Measurements from ENCODE around the gene TBP.

Gene TBP

GRCh38 chr6:170584954-170585498 is 30.9 kb downstream of the TBP start:
- Histone ChIP-seq H3K4me1 (ENCODE audit: low read depth, poor library complexity, severe bottlenecking) (peaks cover 13% of the 10 kb centered on the region), H3K27me3 (ENCODE audit: insufficient read depth, low read depth) (no peaks in the 10 kb centered on the region), H4K20me1 (ENCODE audit: insufficient read depth) (no peaks in the 10 kb centered on the region), H3K27ac (peak overlapping the region; percentile 76; the same call in 1 of the 2 replicates), H3K9ac (peak overlapping the region; percentile 84; the same call in 1 of the 2 replicates), H3K36me3 (ENCODE audit: insufficient read depth) (no peaks in the 10 kb centered on the region; the same call in 1 of the 2 replicates), H3K4me3 (IDR thresholded peaks at IDR 0.05; ENCODE audit: insufficient read depth, low read depth, low read length) (no peak overlapping the region), H2AFZ (ENCODE audit: low read depth) (peak overlapping the region; percentile 90), H3K79me2 (ENCODE audit: insufficient read depth, low read depth) (peaks cover 15% of the 10 kb centered on the region; the same call in 1 of the 2 replicates), H3K4me2 (peak overlapping the region; percentile 55)
- TF ChIP-seq CTCF (conservative IDR thresholded peaks at IDR 0.05; ENCODE audit: low read depth, low read length): no peak

- Histone ChIP-seq H3K4me2 (no peak overlapping the region), H3K4me3 (IDR thresholded peaks at IDR 0.05; ENCODE audit: insufficient read depth, low read depth, low read length) (no peak overlapping the region), H3K36me3 (ENCODE audit: insufficient read depth) (no peaks in the 10 kb centered on the region), H3K79me2 (ENCODE audit: insufficient read depth, low read depth) (no peaks in the 10 kb centered on the region), H3K4me1 (ENCODE audit: low read depth, poor library complexity, severe bottlenecking) (peaks cover under 1% of the 10 kb centered on the region), H2AFZ (ENCODE audit: low read depth) (no peak overlapping the region), H3K27me3 (ENCODE audit: insufficient read depth, low read depth) (no peaks in the 10 kb centered on the region), H3K9ac (no peak overlapping the region), H4K20me1 (ENCODE audit: insufficient read depth) (no peaks in the 10 kb centered on the region), H3K27ac (no peak overlapping the region)
- TF ChIP-seq CTCF (conservative IDR thresholded peaks at IDR 0.05; ENCODE audit: low read depth, low read length): no peak
These were observed 36.6 kb downstream of the TBP start for GRCh38 chr6:170590725-170591124.

- no peaks in the 10 kb centered on the region for H3K79me2 ChIP-seq (ENCODE audit: insufficient read depth, low read depth)
- no peak overlapping the region for H2AFZ ChIP-seq (ENCODE audit: low read depth)
- no peak overlapping the region for H3K4me2 ChIP-seq
- no peak overlapping the region for H3K4me3 ChIP-seq (IDR thresholded peaks at IDR 0.05; ENCODE audit: insufficient read depth, low read depth, low read length)
- H4K20me1 ChIP-seq (ENCODE audit: insufficient read depth): no peaks in the 10 kb centered on the region
- TF ChIP-seq CTCF (conservative IDR thresholded peaks at IDR 0.05; ENCODE audit: low read depth, low read length): no peak
- H3K36me3 ChIP-seq (ENCODE audit: insufficient read depth): no peaks in the 10 kb centered on the region
- no peaks in the 10 kb centered on the region for H3K4me1 ChIP-seq (ENCODE audit: low read depth, poor library complexity, severe bottlenecking)
- no peaks in the 10 kb centered on the region for H3K27me3 ChIP-seq (ENCODE audit: insufficient read depth, low read depth)
- no peak overlapping the region for H3K9ac ChIP-seq
- H3K27ac ChIP-seq: no peak overlapping the region
These were observed 42.3 kb downstream of the TBP start for GRCh38 chr6:170596426-170596825.

GRCh38 chr6:170597278-170597677 is 43.1 kb downstream of the TBP start:
- H3K9ac ChIP-seq: no peak overlapping the region
- no peaks in the 10 kb centered on the region for H4K20me1 ChIP-seq (ENCODE audit: insufficient read depth)
- H3K36me3 ChIP-seq (ENCODE audit: insufficient read depth): no peaks in the 10 kb centered on the region
- no peak for TF ChIP-seq CTCF (conservative IDR thresholded peaks at IDR 0.05; ENCODE audit: low read depth, low read length)
- no peak overlapping the region for H3K27ac ChIP-seq
- no peaks in the 10 kb centered on the region for H3K79me2 ChIP-seq (ENCODE audit: insufficient read depth, low read depth)
- no peaks in the 10 kb centered on the region for H3K27me3 ChIP-seq (ENCODE audit: insufficient read depth, low read depth)
- no peak overlapping the region for H2AFZ ChIP-seq (ENCODE audit: low read depth)
- H3K4me2 ChIP-seq: no peak overlapping the region
- H3K4me3 ChIP-seq (IDR thresholded peaks at IDR 0.05; ENCODE audit: insufficient read depth, low read depth, low read length): no peak overlapping the region
- H3K4me1 ChIP-seq (ENCODE audit: low read depth, poor library complexity, severe bottlenecking): no peaks in the 10 kb centered on the region
